K562 (cell line): ENCODE data around the gene NEDD9. TPM values are rescaled to one million over a fixed set of nuclear protein-coding genes. Genes with fewer than 3 reads are reported as not detected.

Experiments used
- ATAC-seq: fragments of 200-7000 bp; cut with Tn5 transposase; 3 replicates; pipeline ENCODE4 v1.9.1; 2020; ENCODE audit warnings: moderate library complexity
- BruUV-seq: library from RNA; stranded (reverse); fragments of 400-500 nt; replicated peaks from 2 replicates; lab custom pipeline; 2021; lab: Mats Ljungman, UMichigan
- CTCF ChIA-PET: fragments of 300-600 bp; formaldehyde crosslinking; extraction: SDS; loops from one replicate; lab custom pipeline; 2021; ENCODE audit warnings: low intra/inter-chr PET ratio; lab: Yijun Ruan, JAX
- POLR2A ChIA-PET: fragments of 300-600, 350-650 bp; sonication (Branson Sonifier 250); formaldehyde crosslinking; extraction: SDS; loops from one replicate; lab custom pipeline; 2021; ENCODE audit warnings: antibody characterized with exemption, inconsistent platforms; lab: Yijun Ruan, JAX
- DNase-seq, 4 experiments: peaks; one replicate each; pipeline versions ENCODE4 v3.0.0 to v3.0.0-alpha.2; 2011 to 2018; ENCODE audit warnings: low spot score in 3 of 4, mixed read lengths in 3 of 4; ENCODE audit errors: extremely low read depth in 1 of 4
- FAIRE-seq: peaks from 2 replicates; lab custom pipeline; 2011; peaks lifted over from hg19 to GRCh38; lab: Jason Lieb, UNC
- H2AFZ ChIP-seq: 2 replicates; pipeline ENCODE4 v1.6.0; 2011; ENCODE audit warnings: low read depth, low read length, control low read depth, inconsistent platforms
- H3K27ac ChIP-seq: fragments of 200-600 bp; 3 replicates; pipeline ENCODE4 v1.8.0; 2011; ENCODE audit warnings: low read depth, mild to moderate bottlenecking, control low read depth, inconsistent platforms, low read length, moderate library complexity, mixed read lengths; ENCODE audit errors: extremely low read depth
- H3K27me3 ChIP-seq, 2 experiments: fragments of 300-600 bp in 1 of 2; 2 replicates in 1 of 2; 3 replicates in 1 of 2; pipeline versions ENCODE4 v1.6.0 to v1.8.0; 2011; ENCODE audit warnings: inconsistent platforms in 2 of 2, low read length in 2 of 2, mild to moderate bottlenecking in 1 of 2, mixed read lengths in 1 of 2, moderate library complexity in 1 of 2; ENCODE audit not compliant: control insufficient read depth in 2 of 2, insufficient read depth in 2 of 2
- H3K36me3 ChIP-seq: fragments of 300-600 bp; 3 replicates; pipeline ENCODE4 v1.8.0; 2011; ENCODE audit warnings: mild to moderate bottlenecking, low read length, inconsistent platforms; ENCODE audit not compliant: control insufficient read depth, insufficient read depth
- H3K4me1 ChIP-seq, 2 experiments: fragments of 200-600 bp in 1 of 2; replicated peaks in 1 of 2; 2 replicates in 1 of 2; 3 replicates in 1 of 2; pipeline versions ENCODE4 v1.5.1 to v1.8.0; 2011; ENCODE audit warnings: inconsistent platforms in 2 of 2, low read length in 2 of 2, mild to moderate bottlenecking in 1 of 2, mixed read lengths in 1 of 2, moderate library complexity in 1 of 2; ENCODE audit not compliant: control insufficient read depth in 2 of 2, insufficient read depth in 2 of 2
- H3K4me2 ChIP-seq: 2 replicates; pipeline ENCODE4 v1.6.1; 2011; ENCODE audit warnings: low read length, control low read depth, inconsistent platforms, mixed read lengths; ENCODE audit not compliant: insufficient read depth
- H3K4me3 ChIP-seq: fragments of 200-600 bp; sonication (generic), shearing (Covaris generic); 2 replicates; pipeline ENCODE4 v1.5.1; 2016; ENCODE audit warnings: control low read depth, inconsistent platforms
- H3K79me2 ChIP-seq: fragments of 200-600 bp; 3 replicates; pipeline ENCODE4 v1.8.0; 2011; ENCODE audit warnings: low read length, inconsistent platforms; ENCODE audit not compliant: control insufficient read depth, insufficient read depth
- H3K9ac ChIP-seq, 2 experiments: 2 replicates each; pipeline versions ENCODE4 v1.6.0 to v1.6.1; 2011; ENCODE audit warnings: low read depth in 2 of 2, low read length in 2 of 2, control low read depth in 1 of 2, inconsistent platforms in 1 of 2, mild to moderate bottlenecking in 1 of 2, mixed read lengths in 1 of 2; ENCODE audit not compliant: insufficient read depth in 1 of 2
- H3K9me1 ChIP-seq: one replicate; pipeline ENCODE4 v1.6.0; 2011; ENCODE audit warnings: inconsistent platforms, mild to moderate bottlenecking, low read length, moderate library complexity; ENCODE audit not compliant: control insufficient read depth, insufficient read depth
- H3K9me3 ChIP-seq: replicated peaks from 2 replicates; pipeline ENCODE4 v1.5.1; 2011; ENCODE audit warnings: low read depth, low read length, inconsistent platforms; ENCODE audit not compliant: control insufficient read depth, insufficient read depth
- H4K20me1 ChIP-seq: replicated peaks from 2 replicates; pipeline ENCODE4 v1.6.1; 2011; ENCODE audit warnings: low read length, inconsistent platforms, mixed read lengths; ENCODE audit not compliant: control insufficient read depth, insufficient read depth
- WGBS: fragments of 100-300 bp; shearing (Covaris generic); methylation state at CpG from one replicate; pipeline ENCODE4 v1.1.6; 2016; ENCODE audit warnings: low coverage, mixed read lengths; ENCODE audit not compliant: insufficient coverage; ENCODE audit errors: missing lambda C conversion rate; 5-methylcytosine and 5-hydroxymethylcytosine counted together
- in situ Hi-C: fragments of 300-500 bp; cut with MboI; formaldehyde crosslinking; loops from 4 replicates; pipeline ENCODE4 v1.15.0; 2018; ENCODE audit warnings: inconsistent platforms, mixed read lengths
- intact Hi-C: fragments of 100-400 bp; cut with micrococcal nuclease; formaldehyde crosslinking; loops from 2 replicates; pipeline ENCODE4 v1.14.2; 2022
- polyA plus RNA-seq, 8 experiments: library from polyadenylated mRNA; depleted of rRNA in 4 of 8; stranded (reverse) in 5 of 8; unstranded in 3 of 8; fragments of >200 nt; fragmentation: Nextera tagmentation in 2 of 8; fragmentation: Illumina TruSeq in 1 of 8; extraction: Ambion mirVana in 2 of 8; extraction: Trizol in 1 of 8; gene quantifications; 2 replicates each; pipeline versions ENCODE4 v1.2.1 to v1.2.3, GENCODE V29; 2011 to 2014; ENCODE audit warnings: inconsistent platforms in 1 of 8, missing spikeins in 1 of 8
- total RNA-seq, 7 experiments: library from RNA; depleted of rRNA in 6 of 7; stranded (reverse); fragments of >200 nt in 6 of 7; fragmentation: Illumina TruSeq in 2 of 7; extraction: Trizol in 2 of 7; gene quantifications; 2 replicates each; pipeline versions ENCODE4 v1.2.1 to v1.2.3, GENCODE V29; 2011 to 2021; ENCODE audit warnings: low replicate concordance in 1 of 7
- TF ChIP-seq, protein P1 (sequence below), 2 experiments: fragments of 450-650 bp in 1 of 2; IDR thresholded peaks; 2 replicates each; pipeline ENCODE4 v1.6.1; 2011 to 2017; ENCODE audit warnings: low read depth in 2 of 2, antibody characterized with exemption in 1 of 2, borderline replicate concordance in 1 of 2, low read length in 1 of 2, mild to moderate bottlenecking in 1 of 2, mixed read lengths in 1 of 2; ENCODE audit not compliant: control insufficient read depth in 1 of 2

NEDD9 gene
- total and polyA plus RNA-seq, 9 of the 15 experiments (the other 6 are each of a cell fraction or from before 2014, with no cell fraction given): 0.04 to 0.18 (median 0.15) TPM; not detected in 6

DNA sequence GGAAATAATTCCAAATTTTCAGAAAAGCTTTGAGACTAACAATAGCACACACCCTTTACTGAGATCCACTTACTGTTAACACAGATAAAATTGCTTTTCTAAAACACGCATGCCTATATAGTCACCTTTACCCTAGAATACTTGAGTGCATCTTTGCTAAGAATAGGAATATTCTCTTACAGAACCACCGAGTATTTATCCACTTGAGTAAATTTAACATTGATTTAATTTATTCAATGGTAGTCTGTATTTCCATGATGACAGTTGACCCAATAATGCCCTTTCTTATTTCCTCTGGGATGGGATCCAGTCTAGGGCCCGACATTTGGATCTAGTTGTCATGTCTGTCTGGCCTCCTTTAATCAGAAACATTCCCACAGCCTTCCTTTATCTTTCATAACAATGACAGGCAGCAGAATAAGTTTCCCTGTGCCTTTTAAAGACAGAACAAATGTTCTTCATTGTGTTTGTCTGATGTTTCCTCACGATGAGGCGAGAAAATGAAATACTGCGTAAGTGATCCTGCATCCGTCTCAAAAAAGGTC, 64.3 kb downstream of the NEDD9 start:
- Histone ChIP-seq H3K9me3 (no peaks in the 10 kb centered on the region), H3K4me1 (peaks cover 0 to 4% of the 10 kb centered on the region in 2 experiments; a peak in 2 of 5 replicates), H3K27ac (no peak overlapping the region)
- no peak for FAIRE-seq
- TF ChIP-seq, protein P1, sequence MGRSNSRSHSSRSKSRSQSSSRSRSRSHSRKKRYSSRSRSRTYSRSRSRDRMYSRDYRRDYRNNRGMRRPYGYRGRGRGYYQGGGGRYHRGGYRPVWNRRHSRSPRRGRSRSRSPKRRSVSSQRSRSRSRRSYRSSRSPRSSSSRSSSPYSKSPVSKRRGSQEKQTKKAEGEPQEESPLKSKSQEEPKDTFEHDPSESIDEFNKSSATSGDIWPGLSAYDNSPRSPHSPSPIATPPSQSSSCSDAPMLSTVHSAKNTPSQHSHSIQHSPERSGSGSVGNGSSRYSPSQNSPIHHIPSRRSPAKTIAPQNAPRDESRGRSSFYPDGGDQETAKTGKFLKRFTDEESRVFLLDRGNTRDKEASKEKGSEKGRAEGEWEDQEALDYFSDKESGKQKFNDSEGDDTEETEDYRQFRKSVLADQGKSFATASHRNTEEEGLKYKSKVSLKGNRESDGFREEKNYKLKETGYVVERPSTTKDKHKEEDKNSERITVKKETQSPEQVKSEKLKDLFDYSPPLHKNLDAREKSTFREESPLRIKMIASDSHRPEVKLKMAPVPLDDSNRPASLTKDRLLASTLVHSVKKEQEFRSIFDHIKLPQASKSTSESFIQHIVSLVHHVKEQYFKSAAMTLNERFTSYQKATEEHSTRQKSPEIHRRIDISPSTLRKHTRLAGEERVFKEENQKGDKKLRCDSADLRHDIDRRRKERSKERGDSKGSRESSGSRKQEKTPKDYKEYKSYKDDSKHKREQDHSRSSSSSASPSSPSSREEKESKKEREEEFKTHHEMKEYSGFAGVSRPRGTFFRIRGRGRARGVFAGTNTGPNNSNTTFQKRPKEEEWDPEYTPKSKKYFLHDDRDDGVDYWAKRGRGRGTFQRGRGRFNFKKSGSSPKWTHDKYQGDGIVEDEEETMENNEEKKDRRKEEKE (IDR thresholded peaks at IDR 0.05; ENCODE audit: borderline replicate concordance in 1 of 2, control insufficient read depth in 1 of 2, low read depth in 2 of 2, low read length in 1 of 2): no peak
- TF ChIP-seq, all 486 proteins: peak for 0
- no peak for ATAC-seq
- WGBS: under 1% methylated on average over 7 of the region's 7 CpGs
- Histone ChIP-seq H3K9me1 (peaks cover 5% of the 10 kb centered on the region), H4K20me1 (no peaks in the 10 kb centered on the region), H3K9ac (no peak overlapping the region), H3K4me3 (no peak overlapping the region), H3K36me3 (no peaks in the 10 kb centered on the region), H3K27me3 (peaks cover 18 to 44% of the 10 kb centered on the region in 2 experiments; a peak in 4 of 5 replicates), H3K4me2 (no peak overlapping the region), H2AFZ (no peak overlapping the region), H3K79me2 (no peaks in the 10 kb centered on the region)
- POLR2A ChIA-PET: no interaction called here
- BruUV-seq: no TSS peak
- DNase-seq: no peak
- intact Hi-C loops: no loop called here
- in situ Hi-C loops: no loop called here
- CTCF ChIA-PET: interaction anchor here (0.6 kb wide), 1 partner anchor 348 kb away, joined by 3 read pairs; no protein-coding TSS in a partner anchor
